HepG2 (cell line): ENCODE data around the gene LTK. TPM values are rescaled to one million over a fixed set of nuclear protein-coding genes. Genes with fewer than 3 reads are reported as not detected.

Experiments
- DNMT1 ChIP-seq: sonication (generic); formaldehyde crosslinking; IDR thresholded peaks from 2 replicates; pipeline ENCODE4 v1.5.1; 2020; ENCODE audit warnings: mild to moderate bottlenecking, missing genetic modification reagents
- FOXK2 ChIP-seq: fragments of 450-650 bp; IDR thresholded peaks from 2 replicates; pipeline ENCODE4 v1.6.1; 2016
- HIVEP1 ChIP-seq: sonication (generic); formaldehyde crosslinking; IDR thresholded peaks from 2 replicates; pipeline ENCODE4 v1.4.0; 2020; ENCODE audit warnings: mild to moderate bottlenecking, missing genetic modification reagents
- HNRNPUL1 ChIP-seq: fragments of 200-400 bp; formaldehyde crosslinking; IDR thresholded peaks from 2 replicates; pipeline ENCODE4 v1.6.1; 2017; ENCODE audit warnings: low read depth, mild to moderate bottlenecking, low read length, moderate library complexity
- KLF16 ChIP-seq, 2 experiments: sonication (generic) in 1 of 2; formaldehyde crosslinking in 1 of 2; IDR thresholded peaks; 2 replicates each; pipeline versions ENCODE4 v1.6.1 to v1.8.0; 2016 to 2023; ENCODE audit warnings: missing genetic modification reagents in 2 of 2, missing compliant biosample characterization in 1 of 2
- KMT2B ChIP-seq: IDR thresholded peaks from 2 replicates; pipeline ENCODE4 v1.6.1; 2016; ENCODE audit warnings: missing genetic modification reagents, missing compliant biosample characterization
- NR2F6 ChIP-seq, 2 experiments: IDR thresholded peaks; 2 replicates each; pipeline ENCODE4 v1.6.1; 2016; ENCODE audit warnings: antibody characterized with exemption in 1 of 2, mild to moderate bottlenecking in 1 of 2
- SKI ChIP-seq: fragments of 450-650 bp; IDR thresholded peaks from one replicate; pipeline ENCODE4 v1.6.1; 2018; ENCODE audit warnings: mild to moderate bottlenecking; ENCODE audit not compliant: partially characterized antibody
- ZFP36L1 ChIP-seq: sonication (generic); formaldehyde crosslinking; IDR thresholded peaks from 2 replicates; pipeline ENCODE4 v1.8.0; 2022; ENCODE audit warnings: mild to moderate bottlenecking, missing genetic modification reagents, moderate library complexity
- ZFP82 ChIP-seq: sonication (generic); formaldehyde crosslinking; IDR thresholded peaks from 2 replicates; pipeline ENCODE4 v1.5.1; 2020; ENCODE audit warnings: mild to moderate bottlenecking, missing genetic modification reagents, borderline replicate concordance
- ZFP90 ChIP-seq: sonication (generic); formaldehyde crosslinking; IDR thresholded peaks from 2 replicates; pipeline ENCODE4 v1.8.0; 2022; ENCODE audit warnings: missing genetic modification reagents, mild to moderate bottlenecking, inconsistent platforms, borderline replicate concordance
- ZFY ChIP-seq: sonication (generic); formaldehyde crosslinking; IDR thresholded peaks from 2 replicates; pipeline ENCODE4 v1.4.0; 2020; ENCODE audit warnings: missing genetic modification reagents
- ZNF614 ChIP-seq: IDR thresholded peaks from 2 replicates; pipeline ENCODE4 v1.6.1; 2018; ENCODE audit warnings: missing biosample characterization, missing genetic modification reagents, inconsistent platforms, borderline replicate concordance
- ZNF652 ChIP-seq: IDR thresholded peaks from 2 replicates; pipeline ENCODE4 v1.6.1; 2016; ENCODE audit warnings: low read depth, borderline replicate concordance
- ZNF747 ChIP-seq: sonication (generic); formaldehyde crosslinking; IDR thresholded peaks from 2 replicates; pipeline ENCODE4 v1.8.1; 2023; ENCODE audit warnings: missing genetic modification reagents, mild to moderate bottlenecking, borderline replicate concordance
- ZNF780A ChIP-seq: sonication (generic); formaldehyde crosslinking; IDR thresholded peaks from 2 replicates; pipeline ENCODE4 v1.8.0; 2022; ENCODE audit warnings: mild to moderate bottlenecking, missing genetic modification reagents, moderate library complexity
- ZSCAN12 ChIP-seq: sonication (generic); formaldehyde crosslinking; IDR thresholded peaks from 2 replicates; pipeline ENCODE4 v1.9.0; 2021; ENCODE audit warnings: mild to moderate bottlenecking, missing genetic modification reagents
- polyA plus RNA-seq, 8 experiments: library from polyadenylated mRNA; depleted of rRNA in 3 of 8; stranded (reverse) in 7 of 8; unstranded in 1 of 8; fragments of >200 nt; fragmentation: Illumina TruSeq in 4 of 8; extraction: Trizol in 4 of 8; gene quantifications; 2 replicates each; pipeline versions ENCODE4 v1.2.1 to v1.2.3, GENCODE V29; 2011 to 2016; ENCODE audit warnings: low read depth in 4 of 8, missing spikeins in 1 of 8, mixed read lengths in 1 of 8; ENCODE audit not compliant: insufficient read depth in 1 of 8
- total RNA-seq, 5 experiments: library from RNA; depleted of rRNA; stranded (reverse); fragments of >200 nt; fragmentation: Illumina TruSeq; extraction: Trizol; gene quantifications; 2 replicates each; pipeline ENCODE4 v1.2.3, GENCODE V29; 2016; ENCODE audit warnings: low read depth in 1 of 5
- TF ChIP-seq, protein P1 (sequence below): sonication (generic); formaldehyde crosslinking; IDR thresholded peaks from 2 replicates; pipeline ENCODE4 v1.5.0; 2020; ENCODE audit warnings: missing genetic modification reagents
- TF ChIP-seq, protein P2 (sequence below): sonication (generic); formaldehyde crosslinking; IDR thresholded peaks from 2 replicates; pipeline ENCODE4 v1.8.1; 2023; ENCODE audit warnings: missing genetic modification reagents, mild to moderate bottlenecking, borderline replicate concordance
- TF ChIP-seq, protein P3 (sequence below): IDR thresholded peaks from 2 replicates; pipeline ENCODE4 v1.6.1; 2012; ENCODE audit warnings: inconsistent platforms
- TF ChIP-seq, protein P4 (sequence below): sonication (generic); formaldehyde crosslinking; IDR thresholded peaks from 2 replicates; pipeline ENCODE4 v1.5.0; 2020; ENCODE audit warnings: mild to moderate bottlenecking, missing genetic modification reagents, borderline replicate concordance
- TF ChIP-seq, protein P5 (sequence below): sonication (generic); formaldehyde crosslinking; IDR thresholded peaks from 2 replicates; pipeline ENCODE4 v1.5.1; 2020; ENCODE audit warnings: missing genetic modification reagents, mild to moderate bottlenecking, borderline replicate concordance

LTK gene
- total and polyA plus RNA-seq, 2 of the 13 experiments (the other 11 are each of a cell fraction or from before 2014, with no cell fraction given): 0.01 TPM; not detected in 1

DNA sequence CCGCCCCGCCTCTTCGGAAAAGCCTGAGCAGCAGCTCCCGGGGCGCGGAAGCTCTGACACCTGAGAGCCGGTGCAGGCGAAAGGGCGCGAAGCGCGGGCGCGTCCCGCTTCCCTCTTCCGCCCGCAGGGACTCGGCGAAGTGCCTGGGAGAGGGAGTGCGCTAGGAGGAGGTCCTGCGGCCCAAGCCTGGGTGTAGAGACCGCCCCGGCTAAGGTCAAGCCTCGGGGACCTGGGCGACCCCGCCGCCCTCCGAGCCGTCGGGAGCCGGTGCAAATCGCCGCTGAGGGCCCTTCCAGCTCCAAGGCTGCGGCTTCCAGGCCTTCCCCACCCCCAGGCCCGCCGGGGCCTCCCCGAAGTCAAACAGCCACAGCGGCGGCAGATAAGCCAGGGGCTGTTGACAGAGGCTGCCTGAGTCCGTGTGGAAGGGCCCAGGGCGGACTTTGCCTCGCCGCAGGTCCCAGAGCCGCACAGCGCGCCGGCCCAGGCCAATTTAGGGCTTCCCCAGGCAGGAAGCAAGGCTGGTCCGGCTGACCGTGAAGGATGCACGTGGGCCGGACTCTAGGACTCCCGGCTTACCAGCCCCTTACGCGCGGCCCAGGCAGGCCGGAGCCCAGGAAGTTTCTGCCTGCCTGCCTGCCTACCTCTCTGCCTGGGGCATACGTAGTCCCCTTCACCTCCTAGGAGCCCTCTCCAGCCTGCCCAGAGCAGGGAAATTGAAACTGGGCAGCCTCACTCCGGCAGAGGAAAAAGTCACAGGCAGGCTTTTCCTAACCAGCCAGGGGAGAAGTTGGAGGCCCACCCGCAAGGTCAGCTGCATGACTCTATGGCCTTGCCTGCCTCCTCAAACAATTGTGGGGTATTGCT lies 17.7 kb downstream of the LTK start (continued):
- TF ChIP-seq, protein P1, sequence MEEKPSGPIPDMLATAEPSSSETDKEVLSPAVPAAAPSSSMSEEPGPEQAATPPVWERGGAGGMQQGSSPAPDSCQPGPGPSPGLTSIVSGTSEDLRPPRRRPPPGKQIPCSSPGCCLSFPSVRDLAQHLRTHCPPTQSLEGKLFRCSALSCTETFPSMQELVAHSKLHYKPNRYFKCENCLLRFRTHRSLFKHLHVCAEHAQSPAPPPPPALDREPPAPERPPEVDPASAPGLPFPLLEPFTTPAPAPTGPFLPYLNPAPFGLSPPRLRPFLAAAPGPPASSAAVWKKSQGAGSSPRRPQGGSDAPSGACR (CRISPR knock-in tag): no peak
- TF ChIP-seq KLF16 (CRISPR knock-in tag; IDR thresholded peaks at IDR 0.05) (peak; percentile 14 to 63; a peak in 2 of 4 replicates), ZNF747 (CRISPR knock-in tag) (peak; percentile 56; the same call in 1 of the 2 replicates), ZNF614 (CRISPR knock-in tag) (peak; percentile 48; the same call in 1 of the 2 replicates), KMT2B (CRISPR knock-in tag) (peak; percentile 91), ZSCAN12 (peak; percentile 77), DNMT1 (CRISPR knock-in tag) (0 out of 2 replicates have a peak, but pooled peaks have one; percentile 49), HNRNPUL1 (no peak), SKI (peak; percentile 80), ZNF652 (CRISPR knock-in tag) (0 out of 2 replicates have a peak, but pooled peaks have one; percentile 11), ZNF780A (CRISPR knock-in tag) (0 out of 2 replicates have a peak, but pooled peaks have one; percentile 38), ZFP82 (CRISPR knock-in tag) (no peak; the same call in 1 of the 2 replicates), HIVEP1 (CRISPR knock-in tag) (peak; percentile 96; the same call in 1 of the 2 replicates), ZFP90 (CRISPR knock-in tag) (peak; percentile 94), ZFY (CRISPR knock-in tag) (peak; percentile 97), FOXK2 (peak; percentile 75; the same call in 1 of the 2 replicates), ZFP36L1 (CRISPR knock-in tag) (peak; percentile 90; the same call in 1 of the 2 replicates), NR2F6 (IDR thresholded peaks at IDR 0.05) (peak; percentile 27; the same call in 1 of the 2 replicates), NR2F6 (CRISPR knock-in tag; IDR thresholded peaks at IDR 0.05) (peak; percentile 33; the same call in 1 of the 2 replicates)
- TF ChIP-seq, protein P2, sequence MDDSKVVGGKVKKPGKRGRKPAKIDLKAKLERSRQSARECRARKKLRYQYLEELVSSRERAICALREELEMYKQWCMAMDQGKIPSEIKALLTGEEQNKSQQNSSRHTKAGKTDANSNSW (CRISPR knock-in tag): peak; percentile 59; the same call in 1 of the 2 replicates
- TF ChIP-seq, protein P3, sequence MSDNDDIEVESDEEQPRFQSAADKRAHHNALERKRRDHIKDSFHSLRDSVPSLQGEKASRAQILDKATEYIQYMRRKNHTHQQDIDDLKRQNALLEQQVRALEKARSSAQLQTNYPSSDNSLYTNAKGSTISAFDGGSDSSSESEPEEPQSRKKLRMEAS: peak; percentile 89
- TF ChIP-seq, protein P4, sequence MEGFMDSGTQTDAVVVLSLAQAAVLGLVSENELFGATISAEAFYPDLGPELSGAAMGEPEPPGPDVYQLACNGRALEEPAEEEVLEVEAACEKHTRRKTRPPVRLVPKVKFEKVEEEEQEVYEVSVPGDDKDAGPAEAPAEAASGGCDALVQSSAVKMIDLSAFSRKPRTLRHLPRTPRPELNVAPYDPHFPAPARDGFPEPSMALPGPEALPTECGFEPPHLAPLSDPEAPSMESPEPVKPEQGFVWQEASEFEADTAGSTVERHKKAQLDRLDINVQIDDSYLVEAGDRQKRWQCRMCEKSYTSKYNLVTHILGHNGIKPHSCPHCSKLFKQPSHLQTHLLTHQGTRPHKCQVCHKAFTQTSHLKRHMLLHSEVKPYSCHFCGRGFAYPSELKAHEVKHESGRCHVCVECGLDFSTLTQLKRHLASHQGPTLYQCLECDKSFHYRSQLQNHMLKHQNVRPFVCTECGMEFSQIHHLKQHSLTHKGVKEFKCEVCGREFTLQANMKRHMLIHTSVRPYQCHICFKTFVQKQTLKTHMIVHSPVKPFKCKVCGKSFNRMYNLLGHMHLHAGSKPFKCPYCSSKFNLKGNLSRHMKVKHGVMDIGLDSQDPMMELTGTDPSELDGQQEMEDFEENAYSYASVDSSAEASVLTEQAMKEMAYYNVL (CRISPR knock-in tag): peak; percentile 89; the same call in 1 of the 2 replicates
- TF ChIP-seq, protein P5, sequence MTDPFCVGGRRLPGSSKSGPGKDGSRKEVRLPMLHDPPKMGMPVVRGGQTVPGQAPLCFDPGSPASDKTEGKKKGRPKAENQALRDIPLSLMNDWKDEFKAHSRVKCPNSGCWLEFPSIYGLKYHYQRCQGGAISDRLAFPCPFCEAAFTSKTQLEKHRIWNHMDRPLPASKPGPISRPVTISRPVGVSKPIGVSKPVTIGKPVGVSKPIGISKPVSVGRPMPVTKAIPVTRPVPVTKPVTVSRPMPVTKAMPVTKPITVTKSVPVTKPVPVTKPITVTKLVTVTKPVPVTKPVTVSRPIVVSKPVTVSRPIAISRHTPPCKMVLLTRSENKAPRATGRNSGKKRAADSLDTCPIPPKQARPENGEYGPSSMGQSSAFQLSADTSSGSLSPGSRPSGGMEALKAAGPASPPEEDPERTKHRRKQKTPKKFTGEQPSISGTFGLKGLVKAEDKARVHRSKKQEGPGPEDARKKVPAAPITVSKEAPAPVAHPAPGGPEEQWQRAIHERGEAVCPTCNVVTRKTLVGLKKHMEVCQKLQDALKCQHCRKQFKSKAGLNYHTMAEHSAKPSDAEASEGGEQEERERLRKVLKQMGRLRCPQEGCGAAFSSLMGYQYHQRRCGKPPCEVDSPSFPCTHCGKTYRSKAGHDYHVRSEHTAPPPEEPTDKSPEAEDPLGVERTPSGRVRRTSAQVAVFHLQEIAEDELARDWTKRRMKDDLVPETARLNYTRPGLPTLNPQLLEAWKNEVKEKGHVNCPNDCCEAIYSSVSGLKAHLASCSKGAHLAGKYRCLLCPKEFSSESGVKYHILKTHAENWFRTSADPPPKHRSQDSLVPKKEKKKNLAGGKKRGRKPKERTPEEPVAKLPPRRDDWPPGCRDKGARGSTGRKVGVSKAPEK (CRISPR knock-in tag): peak; percentile 28; the same call in 1 of the 2 replicates
